GM12878 (cell line): Measurements from ENCODE around the gene EPB41L4B. TPM values are rescaled to one million over a fixed set of nuclear protein-coding genes. Genes with fewer than 3 reads are reported as not detected.

ENCODE experiments used
- ATAC-seq: fragments of 200-7000 bp; cut with Tn5 transposase; 3 replicates; pipeline ENCODE4 v1.9.1; 2020; ENCODE audit warnings: mild to moderate bottlenecking, moderate library complexity
- BruUV-seq: library from RNA; stranded (reverse); fragments of 400-500 nt; replicated peaks from 2 replicates; lab custom pipeline; 2021; lab: Mats Ljungman, UMichigan
- CTCF ChIA-PET: fragments of 300-600 bp; sonication (Branson Sonifier 250); formaldehyde crosslinking; extraction: SDS; loops from one replicate; lab custom pipeline; 2021; ENCODE audit warnings: inconsistent platforms; lab: Yijun Ruan, JAX
- POLR2A ChIA-PET: fragments of 350-600 bp; formaldehyde crosslinking; extraction: SDS; loops from one replicate; lab custom pipeline; 2021; ENCODE audit warnings: inconsistent platforms; lab: Charles Lee
- RAD21 ChIA-PET: fragments of 300-600 bp; sonication (Branson Sonifier 250); formaldehyde crosslinking; loops from one replicate; lab custom pipeline; 2023; ENCODE audit warnings: antibody characterized with exemption; ENCODE audit not compliant: unreplicated experiment; lab: Charles Lee
- SMC1A ChIA-PET: fragments of 300-600 bp; sonication (Branson Sonifier 250); formaldehyde crosslinking; loops from one replicate; lab custom pipeline; 2023; ENCODE audit not compliant: unreplicated experiment, uncharacterized antibody; lab: Charles Lee
- DNase-seq: peaks from one replicate; pipeline ENCODE4 v3.0.0-alpha.2; 2011; ENCODE audit warnings: low read depth, low spot score
- FAIRE-seq: peaks from 3 replicates; lab custom pipeline; 2011; peaks lifted over from hg19 to GRCh38; lab: Jason Lieb, UNC
- H2AFZ ChIP-seq: 2 replicates; pipeline ENCODE4 v1.6.0; 2011; ENCODE audit warnings: low read depth, low read length, control low read depth; ENCODE audit not compliant: control insufficient read depth
- H3K27ac ChIP-seq: 2 replicates; pipeline ENCODE4 v1.5.1; 2011; ENCODE audit warnings: control low read depth; ENCODE audit not compliant: control insufficient read depth, insufficient read depth
- H3K27me3 ChIP-seq, 2 experiments: replicated peaks in 1 of 2; 2 replicates each; pipeline versions ENCODE4 v1.6.0 to v1.6.1; 2011; ENCODE audit warnings: low read length in 1 of 2; ENCODE audit not compliant: control insufficient read depth in 2 of 2, insufficient read depth in 2 of 2
- H3K36me3 ChIP-seq, 2 experiments: 2 replicates each; pipeline ENCODE4 v1.5.1; 2011; ENCODE audit warnings: low read length in 1 of 2; ENCODE audit not compliant: control insufficient read depth in 2 of 2, insufficient read depth in 2 of 2
- H3K4me1 ChIP-seq: 2 replicates; pipeline ENCODE4 v1.6.1; 2011; ENCODE audit warnings: mild to moderate bottlenecking, low read length, moderate library complexity, mixed read lengths; ENCODE audit not compliant: control insufficient read depth, insufficient read depth
- H3K4me2 ChIP-seq: 2 replicates; pipeline ENCODE4 v1.6.0; 2011; ENCODE audit warnings: control low read depth; ENCODE audit not compliant: control insufficient read depth, insufficient read depth
- H3K4me3 ChIP-seq: fragments of 200-600 bp; sonication (generic); 2 replicates; pipeline ENCODE4 v1.5.1; 2016
- H3K79me2 ChIP-seq: 2 replicates; pipeline ENCODE4 v1.6.0; 2011; ENCODE audit warnings: low read length; ENCODE audit not compliant: control insufficient read depth, insufficient read depth
- H3K9ac ChIP-seq: 2 replicates; pipeline ENCODE4 v1.8.0; 2011; ENCODE audit warnings: low read length, control low read depth, mixed read lengths; ENCODE audit not compliant: control insufficient read depth, insufficient read depth
- H3K9me3 ChIP-seq: replicated peaks from 3 replicates; pipeline ENCODE4 v1.5.1; 2011; ENCODE audit warnings: mild to moderate bottlenecking, low read length; ENCODE audit not compliant: control insufficient read depth, insufficient read depth
- H4K20me1 ChIP-seq: 2 replicates; pipeline ENCODE4 v1.6.0; 2011; ENCODE audit not compliant: control insufficient read depth, insufficient read depth
- ATF7 ChIP-seq: fragments of 450-650 bp; IDR thresholded peaks from 2 replicates; pipeline ENCODE4 v1.6.1; 2016; ENCODE audit warnings: low read depth, mild to moderate bottlenecking
- CBX3 ChIP-seq: fragments of 200-600 bp; sonication (generic); IDR thresholded peaks from 2 replicates; pipeline ENCODE4 v1.6.1; 2016; ENCODE audit warnings: low read depth, borderline replicate concordance
- CHD1 ChIP-seq: IDR thresholded peaks from 2 replicates; pipeline ENCODE4 v1.6.1; 2012; ENCODE audit warnings: low read depth, low read length, improper control_type of control experiment
- E4F1 ChIP-seq: fragments of 450-650 bp; IDR thresholded peaks from 2 replicates; pipeline ENCODE4 v1.6.1; 2018; ENCODE audit warnings: borderline replicate concordance, mild to moderate bottlenecking; ENCODE audit not compliant: partially characterized antibody
- HCFC1 ChIP-seq: fragments of 150-350 bp; IDR thresholded peaks from 2 replicates; pipeline ENCODE4 v1.6.1; 2014; ENCODE audit warnings: low read length
- LARP7 ChIP-seq: fragments of 450-650 bp; IDR thresholded peaks from 2 replicates; pipeline ENCODE4 v1.6.1; 2017; ENCODE audit warnings: mild to moderate bottlenecking
- NR2F1 ChIP-seq: fragments of 450-650 bp; conservative IDR thresholded peaks from 2 replicates; pipeline ENCODE4 v1.6.1; 2017; ENCODE audit warnings: mild to moderate bottlenecking
- POU2F2 ChIP-seq: IDR thresholded peaks from 3 replicates; pipeline ENCODE4 v1.6.1; 2011; ENCODE audit warnings: low read depth, mild to moderate bottlenecking, low read length, borderline replicate concordance
- RAD21 ChIP-seq: IDR thresholded peaks from 2 replicates; pipeline ENCODE4 v1.6.1; 2011; ENCODE audit warnings: mild to moderate bottlenecking, low read depth, low read length, moderate library complexity; ENCODE audit not compliant: insufficient read depth
- RAD51 ChIP-seq: fragments of 450-650 bp; IDR thresholded peaks from 2 replicates; pipeline ENCODE4 v1.6.1; 2016; ENCODE audit warnings: moderate library complexity, mild to moderate bottlenecking, inconsistent platforms
- WGBS: methylation state at CpG from one replicate; pipeline ENCODE4 v1.1.6; 2016; ENCODE audit warnings: low lambda C conversion rate; ENCODE audit not compliant: insufficient replicate concordance, insufficient coverage; ENCODE audit errors: missing lambda C conversion rate; 5-methylcytosine and 5-hydroxymethylcytosine counted together
- in situ Hi-C: fragments of 300-500 bp; cut with MboI; formaldehyde crosslinking; loops from 9 replicates; pipeline ENCODE4 v1.14.3; 2018; ENCODE audit warnings: mixed read lengths
- intact Hi-C: fragments of 100-400 bp; cut with micrococcal nuclease; formaldehyde crosslinking; loops from one replicate; pipeline ENCODE4 v1.14.2; 2022; ENCODE audit not compliant: unreplicated experiment
- polyA plus RNA-seq, 11 experiments: library from polyadenylated mRNA; depleted of rRNA in 4 of 11; unstranded in 6 of 11; stranded (reverse) in 5 of 11; fragments of >200 nt; fragmentation: Nextera tagmentation in 4 of 11; fragmentation: Illumina TruSeq in 1 of 11; extraction: Ambion mirVana in 4 of 11; extraction: Trizol in 1 of 11; gene quantifications; 1 replicate in 1 of 11; 2 replicates in 10 of 11; pipeline versions ENCODE4 v1.2.1 to v1.2.3, GENCODE V29; 2011 to 2016; ENCODE audit warnings: inconsistent platforms in 2 of 11, missing spikeins in 2 of 11, low read depth in 1 of 11
- total RNA-seq, 4 experiments: library from RNA; depleted of rRNA in 3 of 4; stranded (reverse); fragments of >200 nt in 3 of 4; fragmentation: Illumina TruSeq in 1 of 4; extraction: Trizol in 1 of 4; gene quantifications; 2 replicates each; pipeline versions ENCODE4 v1.2.1 to v1.2.3, GENCODE V29; 2013 to 2021

Gene EPB41L4B
- total and polyA plus RNA-seq, 10 of the 15 experiments (the other 5 are each of a cell fraction or from before 2014, with no cell fraction given) = 0.04 to 0.75 (median 0.13) TPM; not detected in 1

- Histone ChIP-seq H3K4me3 (no peak overlapping the region), H3K4me1 (no peaks in the 10 kb centered on the region), H4K20me1 (no peaks in the 10 kb centered on the region), H2AFZ (no peak overlapping the region), H3K79me2 (no peaks in the 10 kb centered on the region), H3K36me3 (no peaks in the 10 kb centered on the region), H3K4me2 (no peak overlapping the region), H3K9ac (no peak overlapping the region), H3K9me3 (no peaks in the 10 kb centered on the region), H3K27ac (no peak overlapping the region), H3K27me3 (no peaks in the 10 kb centered on the region; a peak in 4 of 4 replicates)
- 0% methylated on average over 1 of the region's 1 CpG for WGBS
- TF ChIP-seq ATF7 = no peak
- no peak for TF ChIP-seq LARP7
- FAIRE-seq (no peak), DNase-seq (no peak), ATAC-seq (no peak)
- ChIA-PET SMC1A (interaction anchor here (0.6 to 1.0 kb wide), 4 partner anchors 31 to 223 kb away, joined by 3 read pairs; no protein-coding TSS in a partner anchor), CTCF (interaction anchor here (0.6 to 0.7 kb wide), 2 partner anchors 193 to 297 kb away, joined by 3 to 4 read pairs; no protein-coding TSS in a partner anchor), RAD21 (no interaction called here), POLR2A (no interaction called here)
- in situ Hi-C loops (no loop called here), intact Hi-C loops (no loop called here)
- no TSS peak for BruUV-seq
These were observed 147.9 kb downstream of the EPB41L4B start for GRCh38 chr9:109172935-109173334.

GRCh38 chr9:109171926-109172325 is 148.9 kb downstream of the EPB41L4B start:
- DNase-seq = no peak
- in situ Hi-C loops = no loop called here
- no peak for FAIRE-seq
- Histone ChIP-seq H3K36me3 (no peaks in the 10 kb centered on the region), H3K4me2 (no peak overlapping the region), H3K27ac (no peak overlapping the region), H3K4me3 (no peak overlapping the region), H3K9me3 (no peaks in the 10 kb centered on the region), H3K9ac (no peak overlapping the region), H3K27me3 (peaks cover 0 to 2% of the 10 kb centered on the region in 2 experiments), H3K4me1 (no peaks in the 10 kb centered on the region), H2AFZ (no peak overlapping the region), H3K79me2 (no peaks in the 10 kb centered on the region), H4K20me1 (no peaks in the 10 kb centered on the region)
- SMC1A ChIA-PET = interaction anchor here (0.5 kb wide), 1 partner anchor 279 kb away, joined by 3 read pairs; no protein-coding TSS in a partner anchor
- WGBS = 10% methylated on average over 3 of the region's 3 CpGs
- BruUV-seq = no TSS peak
- TF ChIP-seq CBX3 (no peak), HCFC1 (no peak), POU2F2 (no peak), E4F1 (no peak), NR2F1 (no peak), CHD1 (no peak), RAD51 (no peak), ATF7 (no peak), RAD21 (no peak)
- intact Hi-C loops = no loop called here
- RAD21 ChIA-PET = no interaction called here
- ATAC-seq = no peak
- POLR2A ChIA-PET = no interaction called here
- CTCF ChIA-PET = interaction anchor here (1.3 kb wide), 1 partner anchor 12 kb away, joined by 5 read pairs; no protein-coding TSS in a partner anchor
